ENCODE results near the gene FALEC.
"Not testable (repeated sequence)": the region's sequence is repeated elsewhere in the genome, so short reads cannot be mapped to it uniquely, and the experiment has no call there.

Gene FALEC

DNA sequence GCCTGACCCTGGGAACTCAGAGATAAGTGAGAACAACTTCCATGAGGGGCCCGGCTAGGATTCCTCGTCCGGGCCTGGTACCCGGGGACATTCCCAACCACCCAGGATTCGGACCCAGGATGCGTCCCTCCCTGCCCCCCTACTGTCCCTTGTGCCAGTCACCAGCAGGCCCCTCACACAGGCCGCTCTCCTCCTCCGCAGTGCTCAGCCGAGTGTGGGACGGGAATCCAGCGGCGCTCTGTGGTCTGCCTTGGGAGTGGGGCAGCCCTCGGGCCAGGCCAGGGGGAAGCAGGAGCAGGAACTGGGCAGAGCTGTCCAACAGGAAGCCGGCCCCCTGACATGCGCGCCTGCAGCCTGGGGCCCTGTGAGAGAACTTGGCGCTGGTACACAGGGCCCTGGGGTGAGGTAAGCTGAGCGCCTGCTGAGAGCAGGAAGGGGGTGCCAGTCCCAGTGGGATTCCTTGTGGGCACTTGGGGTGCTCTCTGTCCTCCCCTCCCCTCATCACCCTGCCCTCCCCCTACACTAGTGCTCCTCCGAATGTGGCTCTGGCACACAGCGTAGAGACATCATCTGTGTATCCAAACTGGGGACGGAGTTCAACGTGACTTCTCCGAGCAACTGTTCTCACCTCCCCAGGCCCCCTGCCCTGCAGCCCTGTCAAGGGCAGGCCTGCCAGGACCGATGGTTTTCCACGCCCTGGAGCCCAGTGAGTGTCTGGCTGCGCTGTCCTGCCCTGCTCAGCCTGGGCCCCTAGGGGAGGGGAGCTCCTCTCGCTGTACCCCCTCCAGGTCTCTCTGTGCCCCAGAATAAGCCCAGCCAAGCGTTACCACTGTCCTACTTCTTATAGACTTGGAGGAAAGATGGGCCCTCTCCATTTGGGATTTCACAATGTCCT, 43.5 kb downstream of the FALEC start:
- DNase-seq (ENCODE audit: low read depth in 2 of 3, low spot score in 2 of 3): no peak

DNA sequence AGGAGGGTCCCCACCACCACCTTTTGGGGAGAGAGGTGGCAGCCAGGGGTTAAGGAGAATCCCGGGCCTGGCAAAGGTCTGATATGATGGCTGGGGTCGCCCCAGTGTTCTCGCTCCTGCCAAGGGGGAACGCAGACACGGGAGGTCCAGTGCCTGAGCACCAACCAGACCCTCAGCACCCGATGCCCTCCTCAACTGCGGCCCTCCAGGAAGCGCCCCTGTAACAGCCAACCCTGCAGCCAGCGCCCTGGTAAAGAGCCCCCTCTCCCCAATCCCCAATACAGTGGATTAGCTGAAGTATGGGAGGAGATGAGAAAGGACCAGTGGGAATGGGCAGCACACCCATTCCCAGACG, 44.1 kb downstream of the FALEC start:
- DNase-seq (ENCODE audit: low read depth in 2 of 3, low spot score in 2 of 3): no peak

DNA sequence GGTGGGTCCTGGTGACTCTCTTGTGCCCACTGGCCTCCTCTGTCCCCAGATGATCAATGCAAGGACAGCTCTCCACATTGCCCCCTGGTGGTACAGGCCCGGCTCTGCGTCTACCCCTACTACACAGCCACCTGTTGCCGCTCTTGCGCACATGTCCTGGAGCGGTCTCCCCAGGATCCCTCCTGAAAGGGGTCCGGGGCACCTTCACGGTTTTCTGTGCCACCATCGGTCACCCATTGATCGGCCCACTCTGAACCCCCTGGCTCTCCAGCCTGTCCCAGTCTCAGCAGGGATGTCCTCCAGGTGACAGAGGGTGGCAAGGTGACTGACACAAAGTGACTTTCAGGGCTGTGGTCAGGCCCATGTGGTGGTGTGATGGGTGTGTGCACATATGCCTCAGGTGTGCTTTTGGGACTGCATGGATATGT, 44.5 kb downstream of the FALEC start:
- DNase-seq (ENCODE audit: low read depth in 2 of 3, low spot score in 2 of 3): peak in 1 of 3 experiments; percentile 67

DNA sequence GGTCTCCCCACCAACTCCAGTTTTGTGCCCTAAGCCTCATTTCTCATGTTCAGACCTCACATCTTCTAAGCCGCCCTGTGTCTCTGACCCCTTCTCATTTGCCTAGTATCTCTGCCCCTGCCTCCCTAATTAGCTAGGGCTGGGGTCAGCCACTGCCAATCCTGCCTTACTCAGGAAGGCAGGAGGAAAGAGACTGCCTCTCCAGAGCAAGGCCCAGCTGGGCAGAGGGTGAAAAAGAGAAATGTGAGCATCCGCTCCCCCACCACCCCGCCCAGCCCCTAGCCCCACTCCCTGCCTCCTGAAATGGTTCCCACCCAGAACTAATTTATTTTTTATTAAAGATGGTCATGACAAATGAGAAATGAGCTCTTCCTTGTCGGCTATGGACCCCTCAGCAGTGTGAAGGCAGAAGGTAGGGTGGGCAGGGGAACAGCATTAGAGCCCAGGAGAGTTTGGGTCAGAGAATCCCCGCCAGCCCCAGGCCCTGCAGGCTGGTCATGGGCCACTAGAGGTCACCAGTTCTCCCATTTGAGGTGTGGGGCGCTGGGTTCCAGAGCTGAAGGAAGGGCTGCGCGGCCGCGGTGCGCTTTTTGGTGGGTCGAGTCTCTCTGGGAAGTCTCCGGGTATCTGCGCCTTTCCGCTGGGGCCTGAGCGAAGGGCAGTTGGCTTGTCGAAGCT, 45.2 kb downstream of the FALEC start:
- peak; percentile 68 to 70 (median 70) for DNase-seq (ENCODE audit: low read depth in 2 of 3, low spot score in 2 of 3)

DNA sequence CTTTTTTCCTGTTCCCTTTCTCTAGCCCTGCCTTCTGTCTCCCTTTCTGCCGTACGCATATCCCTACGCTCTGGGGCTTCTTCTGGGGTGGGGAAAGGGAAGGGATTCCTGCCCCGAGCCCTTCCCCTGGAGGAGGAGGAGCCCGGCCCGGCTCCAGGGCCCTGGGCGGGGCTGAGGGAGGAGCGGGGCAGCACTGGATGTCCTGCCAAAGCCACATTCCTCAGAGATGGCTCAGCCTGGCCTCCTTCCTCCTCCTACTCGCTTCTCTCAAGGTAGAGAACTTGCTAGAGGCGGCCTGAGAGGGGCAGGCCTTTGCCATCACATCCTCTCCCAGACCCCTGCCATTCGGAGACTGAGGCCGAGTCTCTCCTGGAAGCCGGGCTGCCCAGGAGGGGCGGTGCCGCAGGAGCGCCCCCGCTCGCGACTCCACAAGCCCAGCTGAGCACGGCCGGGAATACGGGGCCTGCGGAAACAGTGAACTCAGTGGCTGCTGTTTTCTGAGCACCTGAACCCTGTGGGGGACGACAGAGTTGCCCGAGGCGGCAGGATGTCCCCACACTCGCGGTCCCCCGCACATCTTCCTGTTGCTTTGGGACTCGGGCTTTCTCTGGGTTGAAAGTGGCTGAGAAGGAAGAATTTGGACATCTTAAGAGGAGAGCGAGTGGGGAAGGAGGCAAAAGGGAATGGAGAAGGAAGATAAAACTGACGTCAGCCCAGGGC, 45.9 kb downstream of the FALEC start:
- DNase-seq (ENCODE audit: low read depth in 2 of 3, low spot score in 2 of 3): peak in 1 of 3 experiments; percentile 58

DNA sequence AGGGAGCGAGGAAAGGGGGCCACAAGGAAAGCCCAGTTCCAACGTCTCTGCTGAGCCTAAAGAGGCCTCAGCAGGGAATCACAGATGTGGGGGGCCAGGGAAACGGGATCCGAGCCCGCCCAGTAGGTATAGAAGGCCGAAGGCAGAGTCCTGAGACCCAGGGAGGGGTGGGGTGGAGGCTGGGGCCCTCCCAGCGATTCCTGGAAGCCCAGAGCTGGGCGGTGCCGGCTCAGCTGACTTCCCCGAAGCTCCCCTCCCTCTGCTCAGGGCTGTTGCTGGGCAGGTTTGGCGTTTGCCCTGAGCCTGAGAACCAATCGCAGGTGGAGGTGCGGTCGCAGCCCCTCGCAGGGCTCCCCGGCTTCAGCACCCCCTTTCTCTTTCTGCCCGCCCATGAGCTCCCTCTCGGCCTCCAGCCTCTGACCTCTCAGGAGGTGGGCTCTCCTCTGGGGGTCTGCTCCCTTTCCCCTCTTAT, 46.5 kb downstream of the FALEC start:
- DNase-seq (ENCODE audit: low read depth in 2 of 3, low spot score in 2 of 3): peak in 2 of 3 experiments; percentile 67 to 75

DNA sequence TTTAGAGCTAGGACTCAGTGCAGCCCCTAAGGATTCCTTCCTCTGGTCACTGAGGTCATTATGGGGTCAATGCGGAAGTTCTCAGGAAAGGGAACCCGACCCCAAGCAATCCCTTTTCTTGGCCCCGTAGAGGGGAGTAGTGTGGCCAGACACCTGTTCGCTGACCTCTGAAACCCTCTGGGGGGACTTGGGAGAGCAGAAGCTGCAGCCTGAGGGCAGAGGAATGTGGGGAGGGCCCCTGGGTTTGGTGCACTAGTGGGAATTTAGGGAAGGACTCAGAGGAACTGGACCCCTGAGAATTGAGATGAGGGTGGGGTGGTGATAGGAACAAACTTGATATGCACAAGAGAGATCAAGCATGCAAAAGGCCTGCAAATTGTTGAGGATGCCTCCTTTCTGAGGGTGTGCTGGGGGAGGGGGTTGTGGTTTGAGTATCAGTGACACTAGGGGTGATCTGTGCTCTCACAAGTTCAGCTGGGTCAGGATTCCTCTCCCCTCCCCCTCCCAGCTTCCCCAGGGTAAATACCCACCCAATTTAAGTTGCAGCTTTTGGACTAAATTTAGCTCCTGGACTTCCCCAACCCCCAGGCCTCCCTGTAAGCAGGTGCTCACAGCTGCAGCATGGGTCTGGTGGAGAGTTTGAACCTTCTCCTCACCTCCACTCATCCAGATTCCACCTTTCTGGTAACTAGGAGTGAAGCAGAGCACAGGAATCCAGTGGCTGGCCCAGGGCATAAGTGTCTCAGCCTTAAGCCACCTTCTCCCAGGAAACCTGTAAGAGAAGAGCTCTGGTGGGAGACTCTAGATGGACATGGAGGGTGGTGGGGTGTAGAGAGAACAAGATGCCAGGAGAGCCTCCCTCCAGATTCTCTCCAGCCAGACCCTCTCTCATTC, 47.1 kb downstream of the FALEC start:
- peak in 1 of 3 experiments; percentile 62 for DNase-seq (ENCODE audit: low read depth in 2 of 3, low spot score in 2 of 3)

DNA sequence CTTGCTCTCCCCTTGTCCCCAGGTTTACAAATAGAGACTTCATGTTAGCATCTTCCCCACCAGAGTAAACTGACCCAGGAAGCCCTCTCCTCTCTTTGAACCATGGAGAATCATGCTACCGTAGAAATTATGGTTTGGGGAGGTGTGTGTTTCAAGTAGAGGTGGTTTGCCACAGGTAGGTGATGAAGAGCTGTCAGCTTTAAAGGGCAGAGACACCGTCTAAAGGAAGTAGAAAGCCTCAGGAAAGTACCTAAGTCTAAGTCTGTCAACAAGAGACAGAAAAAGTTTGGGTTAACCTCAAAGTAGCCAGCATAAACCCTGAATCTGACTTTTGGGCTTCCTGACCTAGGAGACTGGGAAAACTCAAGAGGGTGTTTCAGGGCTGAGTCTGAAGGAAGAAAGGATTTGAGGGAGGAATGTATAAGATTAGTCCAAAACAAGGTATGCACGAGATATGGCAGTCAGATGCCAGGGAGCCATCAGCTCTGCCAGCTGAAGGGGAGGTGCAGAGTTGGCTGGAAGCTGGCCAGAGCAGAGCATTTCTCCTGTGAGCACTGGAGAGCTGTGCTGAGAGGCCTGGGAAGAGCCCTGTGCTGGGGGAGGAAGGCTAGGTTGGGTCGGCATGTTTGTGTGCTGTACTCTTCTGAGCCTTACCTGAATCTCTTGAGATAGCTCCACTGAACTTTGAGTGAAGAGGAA, 47.9 kb downstream of the FALEC start:
- no peak for DNase-seq (ENCODE audit: low read depth in 2 of 3, low spot score in 2 of 3)

DNA sequence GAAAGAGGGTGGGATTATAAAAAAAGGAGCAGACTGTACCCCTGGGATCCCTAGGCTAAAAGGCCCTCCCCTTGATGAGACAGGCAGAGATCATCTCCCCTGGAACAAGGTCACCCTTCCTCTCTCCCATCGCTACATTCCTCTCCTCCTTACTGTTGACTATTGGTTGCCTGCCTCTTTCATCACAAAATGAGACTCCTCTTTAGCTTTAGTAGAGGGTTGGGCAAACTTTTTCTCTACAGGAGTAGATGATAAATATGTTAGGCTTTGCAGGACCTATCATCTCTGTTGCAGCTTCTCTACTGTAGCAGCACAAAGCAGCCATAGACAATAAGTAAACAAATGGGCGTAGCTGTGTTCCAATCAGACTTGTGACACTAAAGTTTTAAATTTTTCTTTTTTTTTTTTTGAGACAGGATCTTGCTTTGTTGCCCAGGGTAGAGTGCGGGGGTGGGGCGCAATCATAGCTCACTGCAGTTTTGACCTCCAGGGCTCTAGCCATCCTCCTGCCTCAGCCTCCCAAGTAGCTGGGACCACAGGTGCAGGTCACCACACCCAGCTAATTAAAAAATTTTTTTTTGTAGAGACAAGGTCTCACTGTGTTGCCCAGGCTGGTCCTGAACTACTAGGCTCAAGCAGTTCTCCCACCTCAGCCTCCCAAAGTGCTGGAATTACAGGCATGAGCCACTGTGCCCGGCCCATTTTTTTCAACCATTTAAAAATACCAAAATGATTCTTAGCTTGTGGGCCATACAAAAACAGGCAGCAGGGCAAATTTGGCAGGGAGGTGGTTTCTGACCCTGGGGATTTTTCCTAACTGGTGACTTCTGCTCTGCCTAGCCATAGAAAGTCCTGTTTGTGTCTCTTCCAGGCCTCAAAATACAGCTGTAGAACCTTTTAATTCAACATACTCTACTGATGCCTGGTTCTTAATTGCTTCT, 48.8 kb downstream of the FALEC start:
- DNase-seq (ENCODE audit: low read depth in 2 of 3, low spot score in 2 of 3): no peak

DNA sequence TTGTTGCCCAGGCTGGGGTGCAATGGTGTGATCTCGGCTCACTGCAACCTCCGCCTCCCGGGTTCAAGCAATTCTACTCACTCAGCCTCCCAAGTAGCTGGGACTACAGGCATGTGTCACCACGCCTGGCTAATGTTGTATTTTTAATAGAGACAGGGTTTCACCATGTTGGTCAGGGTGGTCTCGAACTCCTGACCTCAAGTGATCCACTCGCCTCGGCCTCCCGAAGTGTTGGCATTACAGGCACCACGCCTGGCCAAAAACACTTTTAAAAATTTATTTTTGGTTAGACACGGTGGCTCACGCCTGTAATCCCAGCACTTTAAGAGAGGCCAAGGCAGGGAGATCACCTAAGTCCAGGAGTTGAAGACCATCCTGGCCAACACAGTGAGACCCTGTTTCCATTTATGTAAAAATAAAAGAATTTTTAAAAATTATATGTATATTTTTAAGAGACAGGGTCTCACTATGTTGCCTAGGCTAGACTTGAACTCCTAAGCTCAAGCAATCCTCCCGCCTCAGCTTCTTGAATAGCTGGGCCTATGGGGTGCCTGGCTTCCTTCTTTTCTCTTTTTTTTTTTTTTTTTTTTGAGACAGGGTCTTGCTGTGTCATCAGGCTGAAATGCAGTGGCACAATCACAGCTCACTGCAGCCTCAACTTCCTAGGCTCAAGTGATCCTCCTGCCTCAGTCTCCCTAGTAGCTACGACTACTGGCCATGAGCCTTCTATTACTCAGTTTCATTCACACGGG, 49.9 kb downstream of the FALEC start:
- DNase-seq (ENCODE audit: low read depth in 2 of 3, low spot score in 2 of 3): not testable (repeated sequence)

DNA sequence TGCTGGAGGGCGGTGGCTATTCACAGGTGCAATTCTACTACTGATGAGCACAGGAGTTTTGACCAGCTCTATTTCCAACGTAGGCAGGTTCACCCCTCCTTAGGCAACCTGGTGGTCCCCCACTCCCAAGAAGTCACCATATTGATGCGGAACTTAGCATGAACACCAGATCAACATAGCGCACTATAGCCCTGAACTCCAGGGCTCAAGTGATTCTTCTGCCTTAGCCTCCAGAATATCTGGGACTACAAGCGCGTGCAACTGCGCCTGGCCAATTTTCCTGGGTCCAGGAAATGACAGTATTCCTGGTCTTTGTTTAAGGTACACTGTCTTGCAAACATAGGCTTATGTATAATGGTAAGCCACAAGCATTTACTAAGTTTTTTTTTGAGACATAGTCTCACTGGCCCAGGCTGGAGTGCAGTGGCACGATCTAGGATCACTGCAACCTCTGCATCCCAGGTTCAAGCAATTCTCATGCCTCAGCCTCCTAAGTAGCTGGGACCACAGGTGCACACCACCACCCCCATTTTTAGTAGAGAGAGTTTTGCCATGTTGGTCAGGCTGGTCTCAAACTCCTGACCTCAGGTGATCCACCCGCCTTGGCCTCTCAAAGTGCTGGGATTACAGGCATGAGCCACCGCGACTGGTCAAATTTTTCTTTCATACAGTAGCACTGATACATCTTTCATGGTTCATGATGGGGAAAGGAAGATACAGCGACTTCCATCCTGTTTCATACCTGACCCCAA, 51.2 kb downstream of the FALEC start:
- no peak for DNase-seq (ENCODE audit: low read depth in 2 of 3, low spot score in 2 of 3)

DNA sequence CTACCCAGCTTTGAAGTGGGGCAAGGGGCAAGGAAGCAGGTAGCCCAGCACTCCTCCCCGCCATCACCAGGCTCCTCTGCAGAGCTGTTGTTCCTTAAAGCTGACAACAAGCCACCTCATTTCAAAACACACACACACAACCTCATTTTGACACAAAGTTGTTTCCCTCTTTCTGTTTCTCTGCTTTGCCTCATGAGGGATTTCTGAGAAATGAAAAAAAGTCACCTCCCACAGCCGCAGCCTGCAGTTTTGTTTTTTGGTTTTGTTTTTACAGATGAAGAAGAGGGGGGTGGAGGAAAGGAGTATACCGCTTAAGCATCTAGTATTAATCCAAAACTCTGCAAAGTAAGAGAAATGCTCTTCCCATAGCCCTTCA, 51.8 kb downstream of the FALEC start:
- no peak for DNase-seq (ENCODE audit: low read depth in 2 of 3, low spot score in 2 of 3)

DNA sequence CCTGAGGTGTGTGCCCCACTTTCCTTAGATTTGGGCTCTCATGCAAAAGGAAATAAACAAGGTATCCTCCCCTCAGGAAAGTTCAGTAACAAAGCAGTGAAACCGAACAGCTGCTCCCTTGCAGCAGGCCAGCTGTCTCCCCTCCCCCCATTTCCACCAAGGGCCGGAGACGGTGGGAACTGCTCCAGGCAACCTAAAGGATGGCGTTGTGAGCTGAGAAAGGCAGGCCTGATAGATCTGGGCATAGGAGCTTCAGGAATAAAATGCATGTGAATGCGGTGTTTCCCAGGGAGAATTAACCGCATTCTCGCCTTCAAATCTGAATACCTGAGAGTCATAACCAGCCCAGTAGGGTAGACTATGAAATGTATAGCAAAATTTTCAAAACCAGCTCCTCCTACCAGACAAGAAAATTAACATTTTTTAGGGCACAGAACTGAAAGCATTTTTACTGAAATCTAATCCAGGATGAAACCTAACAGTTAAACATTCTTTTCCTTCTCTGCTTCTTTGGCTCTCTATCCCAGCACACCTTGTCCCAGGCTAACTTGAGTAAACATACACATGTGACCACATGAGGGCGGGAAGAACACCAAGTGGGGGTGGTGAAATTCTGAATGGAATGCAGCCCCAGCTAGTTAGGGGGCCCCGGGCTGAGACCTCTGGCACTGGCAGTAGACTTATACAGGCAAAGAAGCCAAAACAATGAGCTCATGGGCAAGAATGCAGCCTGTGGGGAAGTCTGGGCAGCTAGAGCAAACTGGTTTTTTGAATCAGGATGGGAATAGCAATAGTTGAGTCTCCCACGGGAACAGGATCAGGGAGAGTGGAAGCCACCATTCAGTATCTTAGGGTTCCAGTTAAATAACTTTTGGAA, 52.4 kb downstream of the FALEC start:
- no peak for DNase-seq (ENCODE audit: low read depth in 2 of 3, low spot score in 2 of 3)

DNA sequence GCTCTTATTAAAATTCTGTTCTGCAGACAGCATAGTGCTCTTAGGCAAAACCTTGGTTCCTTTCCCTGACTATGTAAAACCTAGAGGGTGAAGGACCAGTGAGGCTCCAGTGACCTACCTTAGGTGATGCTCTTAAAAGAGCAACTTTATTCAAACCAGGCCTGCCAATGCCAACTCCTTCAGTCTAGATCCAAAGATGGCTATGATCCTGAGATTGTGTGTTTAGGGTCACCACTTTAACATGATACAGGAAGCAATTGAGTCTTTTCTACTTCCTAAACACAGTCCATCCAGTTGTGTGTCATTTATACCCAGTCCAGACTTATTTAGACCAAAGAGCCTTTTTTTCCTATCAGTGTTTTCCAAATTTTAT, 53.0 kb downstream of the FALEC start:
- no peak for DNase-seq (ENCODE audit: low read depth in 2 of 3, low spot score in 2 of 3)

DNA sequence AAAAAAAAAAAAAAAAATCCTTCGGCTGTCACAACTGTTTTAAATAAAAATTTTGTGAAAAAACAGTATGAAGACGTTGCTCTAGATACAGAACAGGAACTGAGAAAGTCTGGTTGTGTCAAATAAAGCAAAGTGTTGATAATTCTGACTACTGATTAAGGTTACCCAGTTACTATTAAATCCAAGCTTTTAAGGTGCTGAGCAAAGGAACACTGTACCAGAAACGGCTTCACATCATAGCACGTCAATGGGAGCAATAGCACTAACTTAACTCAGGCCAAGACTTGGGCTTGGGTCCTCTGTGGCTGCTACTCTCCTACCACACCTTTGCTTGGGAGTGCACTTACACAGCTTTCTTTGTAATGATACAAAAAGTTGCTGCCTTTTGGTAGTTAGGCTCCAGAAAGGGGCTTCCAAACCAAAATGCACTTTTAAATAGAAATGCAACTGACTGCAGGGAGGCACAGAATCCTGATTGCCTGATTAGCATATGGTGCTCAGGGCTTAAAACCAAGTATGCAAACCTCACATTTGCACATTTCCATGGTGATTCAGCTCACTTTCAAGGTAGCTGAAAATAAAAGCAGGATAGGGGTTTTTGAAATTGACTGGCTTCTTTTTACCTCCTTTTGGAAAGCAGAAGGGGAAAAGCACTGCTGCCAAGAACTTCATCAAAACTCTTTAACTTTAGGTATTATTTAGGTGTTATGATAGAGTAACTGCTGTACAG, 57.5 kb downstream of the FALEC start:
- no peak for DNase-seq (ENCODE audit: low read depth in 2 of 3, low spot score in 2 of 3)

DNA sequence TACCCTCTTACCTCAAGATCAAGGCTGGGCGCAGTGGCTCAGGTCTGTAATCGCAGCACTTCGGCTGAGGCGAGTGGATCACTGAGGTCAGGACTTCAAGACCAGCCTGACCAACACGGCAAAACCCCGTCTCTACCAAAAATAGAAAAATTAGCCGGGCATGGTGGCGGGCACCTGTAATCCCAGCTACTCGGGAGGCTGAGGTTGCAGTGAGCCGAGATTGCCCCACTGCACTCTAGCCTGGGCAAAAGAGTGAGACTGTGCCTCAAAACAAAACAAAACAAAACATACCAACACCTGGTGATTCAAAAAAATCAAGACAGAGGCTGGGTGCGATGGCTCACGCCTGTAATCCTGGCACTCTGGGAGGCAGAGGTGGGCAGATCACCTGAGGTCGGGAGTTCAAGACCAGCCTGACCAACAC, 58.1 kb downstream of the FALEC start:
- DNase-seq (ENCODE audit: low read depth in 2 of 3, low spot score in 2 of 3): not testable (repeated sequence)
